CD4-positive, alpha-beta T cell treated with Interferon gamma for 1 hour (primary cell): Measurements from ENCODE around the gene ARHGAP26.

Experiments
- DNase-seq: peaks from one replicate; pipeline ENCODE4 v3.0.0-alpha.2; 2020

The ARHGAP26 gene

DNA sequence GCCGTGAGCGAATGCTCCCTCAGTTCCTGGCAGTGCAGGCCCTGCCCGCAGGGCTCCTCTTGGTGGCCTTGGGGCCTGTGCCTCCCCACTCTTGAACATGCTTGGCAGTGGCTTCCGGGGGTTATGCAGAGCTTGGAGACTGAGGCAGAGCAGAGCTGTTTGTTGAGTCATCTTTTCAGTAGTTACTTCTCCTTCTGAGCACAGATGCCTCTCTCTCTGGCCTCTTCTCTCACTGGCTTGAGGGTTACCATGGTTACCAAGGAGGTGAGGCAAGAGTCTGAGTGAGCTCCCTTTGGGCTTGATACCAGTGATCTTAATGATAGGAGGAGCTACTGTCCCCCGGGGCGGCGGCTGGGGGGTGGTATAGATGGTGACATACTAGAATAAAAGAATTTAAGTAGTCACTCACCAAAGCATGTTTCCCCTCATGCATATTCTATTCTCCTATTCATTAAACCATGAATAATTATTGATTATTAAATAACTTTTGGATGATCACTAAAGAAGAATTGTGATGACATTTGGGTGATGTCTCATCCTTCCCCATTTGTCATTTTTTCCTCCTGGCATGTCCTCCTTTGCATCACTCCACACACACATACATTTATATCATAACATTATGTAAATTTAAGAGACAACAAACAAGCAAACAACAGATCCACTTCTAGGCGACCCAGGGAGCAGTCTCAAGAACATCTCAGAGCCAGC lies 111.1 kb downstream of the ARHGAP26 start:
- DNase-seq: peak; percentile 67

DNA sequence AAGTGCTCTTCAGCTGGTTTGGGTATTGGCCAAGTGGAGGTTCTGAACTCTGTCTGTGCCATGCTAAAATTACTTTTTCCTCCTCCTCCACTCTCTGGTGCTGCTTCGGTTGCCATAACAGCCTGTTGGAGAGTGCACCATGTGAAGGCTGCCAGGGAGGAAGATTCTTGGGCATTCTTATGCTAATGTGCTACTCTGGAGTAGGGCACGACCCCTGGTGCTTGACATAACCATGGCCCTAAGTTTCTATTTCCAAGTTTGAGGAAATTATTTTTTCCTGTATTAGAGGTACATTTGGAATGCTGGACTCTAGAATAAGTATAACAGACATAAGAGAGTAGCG lies 111.6 kb downstream of the ARHGAP26 start:
- no peak for DNase-seq

- no peak for DNase-seq
These were observed 112.8 kb downstream of the ARHGAP26 start for GRCh38 chr5:142883025-142883424.

- no peak for DNase-seq
These were observed 113.3 kb downstream of the ARHGAP26 start for GRCh38 chr5:142883438-142883837.

GRCh38 chr5:142884029-142884428 lies 113.9 kb downstream of the ARHGAP26 start:
- DNase-seq: no peak

GRCh38 chr5:142886211-142886610 lies 116.0 kb downstream of the ARHGAP26 start:
- DNase-seq: no peak

DNA sequence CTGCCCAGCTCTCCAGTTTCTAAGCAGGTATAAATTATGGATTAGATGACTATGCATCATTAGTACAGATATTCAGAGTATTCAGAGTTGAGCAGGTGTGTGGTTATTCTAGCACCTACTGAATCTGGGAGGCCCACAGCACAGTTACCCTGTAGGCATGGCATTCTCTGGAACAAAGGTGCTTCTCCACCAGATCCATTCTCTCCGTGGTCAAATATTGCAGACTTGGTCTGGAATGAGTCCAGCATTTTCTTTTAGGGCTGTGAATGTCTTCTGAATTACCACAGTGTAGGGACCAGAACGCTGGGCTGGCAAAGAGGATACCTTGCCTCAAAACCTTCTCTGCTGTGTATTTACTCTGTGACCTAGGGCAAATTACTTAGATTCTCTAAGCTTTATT lies 116.8 kb downstream of the ARHGAP26 start:
- DNase-seq: no peak

GRCh38 chr5:142888469-142889085 lies 118.4 kb downstream of the ARHGAP26 start:
- DNase-seq: no peak

- no peak for DNase-seq
These were observed 121.8 kb downstream of the ARHGAP26 start for GRCh38 chr5:142892021-142892420.

- no peak for DNase-seq
These were observed 124.1 kb downstream of the ARHGAP26 start for GRCh38 chr5:142894315-142894714.

DNA sequence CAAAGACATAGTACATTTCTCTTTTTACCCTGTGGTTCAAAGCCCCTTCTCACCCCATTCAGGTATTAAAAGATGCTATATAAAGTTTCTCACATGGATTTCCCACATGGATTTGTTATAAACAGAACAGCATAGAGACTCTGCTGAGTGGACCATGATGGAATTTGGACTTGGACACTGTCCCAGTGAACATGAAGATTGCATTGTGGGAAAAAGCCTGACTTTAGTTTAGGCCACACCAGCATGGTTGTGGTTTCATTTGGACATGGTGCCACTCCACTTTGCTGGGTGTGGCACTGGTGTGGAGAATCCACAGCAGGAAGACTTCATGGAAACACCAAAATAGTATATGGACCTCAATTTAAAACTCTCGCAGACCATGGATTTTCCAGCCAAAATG lies 124.6 kb downstream of the ARHGAP26 start:
- DNase-seq: no peak

- DNase-seq: no peak
These were observed 126.3 kb downstream of the ARHGAP26 start for GRCh38 chr5:142896325-142897007.

- DNase-seq: no peak
These were observed 127.2 kb downstream of the ARHGAP26 start for GRCh38 chr5:142897328-142897727.

GRCh38 chr5:142900927-142901326 lies 130.8 kb downstream of the ARHGAP26 start:
- no peak for DNase-seq

- DNase-seq: no peak
These were observed 131.5 kb downstream of the ARHGAP26 start for GRCh38 chr5:142901476-142902185.

DNA sequence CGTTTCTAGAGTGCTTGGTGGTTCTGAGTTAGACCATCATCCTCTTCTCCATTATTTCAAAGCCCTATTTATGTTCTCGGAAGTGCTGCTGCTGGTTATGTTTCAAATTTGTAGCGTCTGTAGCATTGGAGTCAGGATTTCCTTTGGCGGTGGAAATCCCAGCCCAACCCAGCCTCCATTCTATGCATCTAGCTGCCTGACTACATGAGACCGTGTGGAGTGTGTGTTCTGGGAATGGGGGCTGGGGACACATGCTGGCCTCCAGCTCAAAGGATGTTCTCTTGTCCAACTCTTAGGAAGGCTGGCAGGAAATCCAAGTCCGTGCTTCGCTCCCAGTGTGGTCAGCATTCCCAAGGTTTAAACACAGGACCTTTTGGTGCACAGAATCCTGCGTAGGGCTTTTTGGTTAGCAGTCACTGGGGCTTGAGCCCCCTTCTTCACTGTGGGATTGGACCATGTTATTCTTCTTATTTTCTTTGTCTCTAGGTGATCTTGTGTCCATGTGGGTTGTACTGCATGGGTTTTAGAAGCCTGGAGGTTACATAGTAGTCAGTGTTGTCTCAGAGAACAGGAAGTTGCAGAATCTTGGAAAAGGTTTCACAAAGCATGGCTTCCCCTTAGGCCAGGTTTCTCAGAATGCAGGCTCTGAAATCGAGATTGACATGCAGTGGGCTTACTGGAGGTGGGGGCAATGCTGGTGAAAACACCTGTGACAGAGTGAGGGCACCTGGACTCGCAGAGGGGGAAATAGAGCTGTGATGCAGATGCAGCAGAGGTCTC lies 132.2 kb downstream of the ARHGAP26 start:
- DNase-seq: no peak

DNA sequence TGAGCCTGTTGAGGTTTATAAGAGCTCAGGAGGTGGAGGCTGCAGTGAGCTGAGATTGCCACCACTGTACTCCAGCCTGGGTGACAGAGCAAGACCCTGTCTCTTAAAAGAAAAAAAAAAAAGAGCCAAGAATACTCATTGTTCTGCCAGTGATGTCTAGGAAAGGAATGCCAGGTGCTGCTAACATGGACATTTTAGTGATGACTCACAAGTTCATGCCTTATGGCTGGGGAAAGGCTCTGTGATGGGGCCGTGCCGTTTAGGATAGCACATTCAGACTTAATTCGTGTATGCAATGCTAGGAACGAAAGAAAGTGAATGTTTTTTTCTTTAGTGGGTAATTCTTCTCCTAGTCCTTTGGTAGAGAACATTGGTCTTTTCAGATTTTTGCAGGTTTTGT lies 134.2 kb downstream of the ARHGAP26 start:
- DNase-seq: no peak

DNA sequence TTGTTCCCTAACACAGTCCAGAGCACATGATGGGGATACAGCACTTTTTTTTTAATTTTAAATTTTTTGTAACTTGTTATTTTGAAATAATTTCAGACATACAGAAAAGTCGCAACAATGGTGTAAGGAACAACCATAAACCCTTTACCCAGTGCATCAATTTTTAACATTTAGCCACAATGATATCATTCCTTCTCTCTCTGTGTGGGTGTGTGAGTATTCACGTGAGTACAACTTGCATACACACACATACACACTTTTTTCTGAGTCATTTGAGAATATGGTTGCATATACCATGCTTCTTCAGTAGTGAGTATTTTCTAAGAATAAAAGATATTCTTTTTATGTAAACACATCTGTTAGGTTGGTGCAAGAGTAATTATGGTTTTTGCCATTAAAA lies 135.2 kb downstream of the ARHGAP26 start:
- DNase-seq: no peak

DNA sequence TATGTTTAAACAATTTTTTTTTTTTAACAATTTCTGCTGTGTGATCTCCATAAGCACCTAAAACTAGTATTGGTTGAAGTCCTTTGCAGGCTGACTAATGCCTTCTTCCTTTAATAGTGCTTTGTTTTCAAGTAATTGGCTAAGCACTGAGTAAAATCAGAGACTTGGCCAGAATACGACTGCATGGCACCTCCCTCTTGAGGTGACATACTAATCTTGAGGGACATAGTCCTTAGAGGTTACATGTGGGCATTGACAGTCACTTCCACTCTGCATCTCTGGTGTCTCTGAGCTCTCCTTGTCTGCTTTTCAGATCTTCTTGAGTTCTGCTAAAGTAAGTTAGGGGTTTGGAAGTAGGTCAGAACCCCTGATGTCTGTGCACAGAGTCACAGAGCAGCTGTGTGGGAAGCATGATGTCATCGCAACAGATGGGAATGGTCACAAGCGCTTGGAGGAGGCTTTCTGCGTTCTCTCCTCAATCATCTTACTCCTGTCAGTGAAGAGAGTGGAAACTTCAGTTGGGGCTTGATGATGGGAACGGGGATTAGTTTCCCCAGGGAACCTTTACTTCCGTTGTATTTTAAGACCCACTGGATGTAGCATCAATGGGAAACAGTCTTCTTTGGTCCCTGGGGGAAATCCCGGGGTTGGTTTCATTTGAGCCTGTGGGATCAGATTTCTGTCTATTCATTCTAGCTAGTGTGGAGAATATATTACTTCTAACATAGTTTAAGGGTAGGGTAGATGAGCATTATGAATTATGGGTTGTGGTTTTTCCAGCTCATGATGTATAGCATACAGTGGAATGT lies 136.9 kb downstream of the ARHGAP26 start:
- no peak for DNase-seq

DNA sequence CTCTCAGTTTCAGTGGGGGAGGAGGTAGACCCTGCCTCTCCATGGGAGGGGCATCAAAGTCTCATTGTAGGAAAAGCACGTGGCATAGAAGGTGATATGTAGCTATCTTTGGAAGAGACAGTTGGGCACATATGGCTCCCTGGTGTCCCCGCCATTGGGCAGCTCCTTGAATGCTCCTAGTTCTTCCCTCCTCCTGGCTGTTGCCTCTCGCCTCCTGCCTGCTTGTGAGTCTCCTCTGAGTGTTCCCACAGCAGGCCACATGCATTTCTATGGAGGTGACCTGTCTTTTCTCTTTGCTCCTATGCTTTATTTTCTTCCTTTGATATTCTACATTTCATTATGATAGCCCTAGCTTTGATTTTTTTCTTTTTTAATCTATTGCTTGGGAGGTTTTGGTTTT lies 138.5 kb downstream of the ARHGAP26 start:
- DNase-seq: no peak

DNA sequence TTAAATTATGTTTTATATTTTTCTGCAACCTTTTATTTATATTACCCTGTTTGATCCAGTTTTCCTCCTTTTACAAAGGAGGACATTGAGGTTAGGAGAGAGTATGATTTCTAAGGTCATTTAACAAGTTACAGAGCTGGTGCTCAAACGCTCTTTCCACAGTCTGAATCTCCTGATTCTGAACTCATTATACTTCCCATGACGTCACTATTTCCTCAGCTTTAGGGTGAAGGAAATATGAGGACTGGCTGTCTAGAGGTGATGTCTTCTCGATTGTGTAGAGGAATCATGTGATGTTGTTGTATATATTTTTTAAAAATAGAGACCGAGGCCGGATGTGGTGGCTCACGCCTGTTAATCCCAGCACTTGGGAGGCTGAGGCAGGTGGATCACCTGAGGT lies 140.0 kb downstream of the ARHGAP26 start:
- no peak for DNase-seq

GRCh38 chr5:142911170-142911569 lies 141.0 kb downstream of the ARHGAP26 start:
- DNase-seq: no peak
